Measurements from ENCODE around the gene RIPK1. TPM values are rescaled to one million over a fixed set of nuclear protein-coding genes. Genes with fewer than 3 reads are reported as not detected.

RIPK1 gene
- total RNA-seq, 1 experiment from 2014 or later = 14.8 TPM

- Histone ChIP-seq H2AFZ (no peak overlapping the region), H3K27me3 (ENCODE audit: insufficient read depth, low read depth) (no peaks in the 10 kb centered on the region), H3K4me3 (no peak overlapping the region), H3K27ac (no peak overlapping the region), H3K36me3 (ENCODE audit: low read depth) (peaks cover 5% of the 10 kb centered on the region; the same call in 1 of the 2 replicates), H3K9me3 (ENCODE audit: insufficient read depth, low read depth) (no peaks in the 10 kb centered on the region), H3K79me2 (ENCODE audit: low read depth) (no peaks in the 10 kb centered on the region), H3K9me2 (ENCODE audit: insufficient read depth) (no peaks in the 10 kb centered on the region), H3F3A (ENCODE audit: insufficient read depth, low read depth) (no peaks in the 10 kb centered on the region), H3K4me2 (no peak overlapping the region), H4K20me1 (ENCODE audit: insufficient read depth) (no peaks in the 10 kb centered on the region), H3K4me1 (replicated peaks; ENCODE audit: insufficient read depth) (no peaks in the 10 kb centered on the region)
- POLR2A ChIA-PET (ENCODE audit: unreplicated experiment) = no interaction called here
- BruUV-seq (replicated peaks) = no TSS peak
- CTCF ChIA-PET = no interaction called here
- TF ChIP-seq, protein P1, sequence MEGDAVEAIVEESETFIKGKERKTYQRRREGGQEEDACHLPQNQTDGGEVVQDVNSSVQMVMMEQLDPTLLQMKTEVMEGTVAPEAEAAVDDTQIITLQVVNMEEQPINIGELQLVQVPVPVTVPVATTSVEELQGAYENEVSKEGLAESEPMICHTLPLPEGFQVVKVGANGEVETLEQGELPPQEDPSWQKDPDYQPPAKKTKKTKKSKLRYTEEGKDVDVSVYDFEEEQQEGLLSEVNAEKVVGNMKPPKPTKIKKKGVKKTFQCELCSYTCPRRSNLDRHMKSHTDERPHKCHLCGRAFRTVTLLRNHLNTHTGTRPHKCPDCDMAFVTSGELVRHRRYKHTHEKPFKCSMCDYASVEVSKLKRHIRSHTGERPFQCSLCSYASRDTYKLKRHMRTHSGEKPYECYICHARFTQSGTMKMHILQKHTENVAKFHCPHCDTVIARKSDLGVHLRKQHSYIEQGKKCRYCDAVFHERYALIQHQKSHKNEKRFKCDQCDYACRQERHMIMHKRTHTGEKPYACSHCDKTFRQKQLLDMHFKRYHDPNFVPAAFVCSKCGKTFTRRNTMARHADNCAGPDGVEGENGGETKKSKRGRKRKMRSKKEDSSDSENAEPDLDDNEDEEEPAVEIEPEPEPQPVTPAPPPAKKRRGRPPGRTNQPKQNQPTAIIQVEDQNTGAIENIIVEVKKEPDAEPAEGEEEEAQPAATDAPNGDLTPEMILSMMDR (conservative IDR thresholded peaks at IDR 0.05) = no peak
- no peak for TF ChIP-seq EZH2 (IDR thresholded peaks at IDR 0.05; ENCODE audit: low read depth)
- intact Hi-C loops (cut with micrococcal nuclease; ENCODE audit: unreplicated experiment) = no loop called here
- no peak for DNase-seq
Measured at GRCh38 chr6:3102875-3103274, 34.6 kb downstream of the RIPK1 start.

- POLR2A ChIA-PET (ENCODE audit: unreplicated experiment) = no interaction called here
- Histone ChIP-seq H2AFZ (no peak overlapping the region), H3K4me1 (replicated peaks; ENCODE audit: insufficient read depth) (no peaks in the 10 kb centered on the region), H3F3A (ENCODE audit: insufficient read depth, low read depth) (no peaks in the 10 kb centered on the region), H3K9me3 (ENCODE audit: insufficient read depth, low read depth) (no peaks in the 10 kb centered on the region), H3K36me3 (ENCODE audit: low read depth) (no peaks in the 10 kb centered on the region), H3K4me3 (no peak overlapping the region), H3K79me2 (ENCODE audit: low read depth) (no peaks in the 10 kb centered on the region), H3K4me2 (no peak overlapping the region), H4K20me1 (ENCODE audit: insufficient read depth) (no peaks in the 10 kb centered on the region), H3K27me3 (ENCODE audit: insufficient read depth, low read depth) (no peaks in the 10 kb centered on the region), H3K9me2 (ENCODE audit: insufficient read depth) (no peaks in the 10 kb centered on the region), H3K27ac (no peak overlapping the region)
- no peak for DNase-seq
- TF ChIP-seq, protein P1 (conservative IDR thresholded peaks at IDR 0.05) = no peak
- no peak for TF ChIP-seq EZH2 (IDR thresholded peaks at IDR 0.05; ENCODE audit: low read depth)
- no TSS peak for BruUV-seq (replicated peaks)
- intact Hi-C loops (cut with micrococcal nuclease; ENCODE audit: unreplicated experiment) = no loop called here
- CTCF ChIA-PET = interaction anchor here (0.6 kb wide), 1 partner anchor 16 kb away, joined by 4 read pairs; no protein-coding TSS in a partner anchor
Measured at GRCh38 chr6:3108746-3109414, 40.6 kb downstream of the RIPK1 start.

DNA sequence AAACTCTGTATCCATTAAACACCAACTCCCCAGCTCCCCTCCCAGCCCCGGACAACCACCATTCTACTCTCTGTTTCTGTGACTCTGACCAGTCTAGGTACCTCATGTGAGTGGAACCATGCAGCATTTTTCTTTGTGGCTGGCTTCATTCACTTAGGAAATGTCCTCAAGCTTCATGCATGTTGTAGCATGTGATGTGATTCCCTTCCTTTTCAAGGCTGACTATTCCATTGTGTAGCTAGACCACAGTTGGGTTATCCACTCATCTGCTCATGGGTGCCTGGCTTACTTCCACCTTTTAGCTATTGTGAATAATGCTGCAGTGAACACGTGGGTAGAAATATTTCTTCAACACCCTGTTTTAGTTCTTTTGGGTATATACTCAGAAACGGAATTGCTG lies 41.5 kb downstream of the RIPK1 start:
- no peaks in the 10 kb centered on the region for H3K79me2 ChIP-seq (ENCODE audit: low read depth)
- POLR2A ChIA-PET (ENCODE audit: unreplicated experiment) = no interaction called here
- no peak overlapping the region for H3K4me3 ChIP-seq
- BruUV-seq (replicated peaks) = no TSS peak
- H3K4me1 ChIP-seq (replicated peaks; ENCODE audit: insufficient read depth) = no peaks in the 10 kb centered on the region
- no peaks in the 10 kb centered on the region for H3K9me2 ChIP-seq (ENCODE audit: insufficient read depth)
- no peak overlapping the region for H2AFZ ChIP-seq
- TF ChIP-seq, protein P1 (conservative IDR thresholded peaks at IDR 0.05) = no peak
- TF ChIP-seq EZH2 (IDR thresholded peaks at IDR 0.05; ENCODE audit: low read depth) = no peak
- DNase-seq = no peak
- H3K4me2 ChIP-seq = no peak overlapping the region
- no peaks in the 10 kb centered on the region for H3K27me3 ChIP-seq (ENCODE audit: insufficient read depth, low read depth)
- intact Hi-C loops (cut with micrococcal nuclease; ENCODE audit: unreplicated experiment) = no loop called here
- no peak overlapping the region for H3K27ac ChIP-seq
- CTCF ChIA-PET = interaction anchor here (0.6 kb wide), 1 partner anchor 15 kb away, joined by 4 read pairs; no protein-coding TSS in a partner anchor
- H3K9me3 ChIP-seq (ENCODE audit: insufficient read depth, low read depth) = no peaks in the 10 kb centered on the region
- no peaks in the 10 kb centered on the region for H3K36me3 ChIP-seq (ENCODE audit: low read depth)
- H4K20me1 ChIP-seq (ENCODE audit: insufficient read depth) = no peaks in the 10 kb centered on the region
- no peaks in the 10 kb centered on the region for H3F3A ChIP-seq (ENCODE audit: insufficient read depth, low read depth)

Data from PC-9 (cell line).